HG03196 (cell line): ENCODE results near the gene CXXC5.
A peak's percentile ranks its signal among the peaks of the same experiment; 100 is the strongest.
"Not testable (repeated sequence)": the region's sequence is repeated elsewhere in the genome, so short reads cannot be mapped to it uniquely, and the experiment has no call there.

Experiments
- ATAC-seq: cut with Tn5 transposase; IDR thresholded peaks from one replicate; pipeline ENCODE4 v1.9.1; 2021; ENCODE audit not compliant: unreplicated experiment

Gene CXXC5

DNA sequence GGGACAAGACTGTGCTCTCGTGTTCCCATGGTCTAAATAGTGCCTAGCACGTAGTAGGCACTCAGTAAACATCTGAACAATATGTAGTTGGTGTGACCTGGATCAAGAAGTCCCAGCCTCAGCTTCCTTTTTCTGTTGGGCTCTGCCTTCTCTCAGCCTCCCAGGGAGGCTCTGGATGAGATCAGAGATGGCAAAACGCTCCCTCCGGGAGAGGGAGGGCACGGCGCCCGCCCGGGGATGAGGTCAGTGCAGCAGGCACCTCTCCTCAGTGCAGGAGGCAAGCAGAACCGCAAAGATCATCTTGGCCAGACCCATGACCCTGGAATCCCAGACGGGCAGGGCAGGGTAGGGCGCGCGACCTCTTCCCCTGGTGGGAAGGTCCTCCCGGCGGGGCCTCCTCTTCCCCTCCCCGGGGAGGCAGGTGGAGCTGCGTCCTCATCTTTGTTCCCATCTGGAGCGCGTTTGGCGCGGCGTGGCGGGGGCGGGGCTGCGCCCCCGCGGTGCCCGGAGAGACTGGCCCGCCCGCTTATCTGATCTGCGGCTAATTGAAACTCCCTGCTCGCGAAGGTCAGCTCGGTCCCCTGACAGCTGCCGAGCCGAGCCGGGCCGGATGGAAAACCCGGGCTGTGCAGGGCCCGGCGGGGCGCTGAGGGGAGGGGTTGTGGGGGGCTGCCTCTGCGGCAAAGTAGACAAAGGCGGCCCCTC lies 60.9 kb downstream of the CXXC5 start:
- no peak for ATAC-seq

GRCh38 chr5:139709582-139710318 lies 61.6 kb downstream of the CXXC5 start:
- ATAC-seq: no peak

DNA sequence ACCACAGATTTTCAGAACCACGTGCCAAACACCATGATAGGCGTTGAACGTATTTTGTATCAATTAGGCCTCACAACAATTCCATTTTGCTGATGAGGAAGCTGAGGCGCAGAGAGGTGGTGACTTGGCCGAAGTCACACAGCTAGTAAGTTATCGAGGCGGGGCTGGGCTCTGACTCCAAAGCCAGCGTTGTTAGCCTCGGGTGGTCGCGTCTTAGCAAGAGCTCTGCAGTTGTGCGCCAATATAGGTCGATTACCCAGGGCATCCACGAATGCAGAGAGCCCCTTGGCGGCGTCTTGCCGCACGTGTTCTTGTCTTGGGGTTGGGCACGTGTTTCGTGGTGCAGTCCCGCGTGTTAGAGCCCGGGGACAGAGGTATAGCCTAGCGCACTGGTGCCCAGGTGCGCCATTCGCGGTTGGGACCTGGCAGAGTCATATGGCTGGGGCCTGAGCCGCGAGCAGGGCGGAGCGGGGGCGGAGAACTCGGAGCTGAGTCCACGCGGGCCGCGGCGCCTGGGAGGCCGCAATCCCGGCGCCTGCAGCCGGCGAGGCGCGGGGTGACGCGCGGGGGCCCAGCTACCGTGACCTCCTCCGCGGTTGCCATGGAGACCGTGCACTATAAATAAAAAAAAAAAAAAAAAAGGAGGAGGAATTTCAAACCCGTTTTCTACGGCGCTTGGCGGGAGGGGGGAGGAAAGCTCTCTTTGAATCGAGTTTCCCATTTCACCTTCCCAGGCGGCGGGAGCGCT lies 62.3 kb downstream of the CXXC5 start:
- ATAC-seq: no peak

DNA sequence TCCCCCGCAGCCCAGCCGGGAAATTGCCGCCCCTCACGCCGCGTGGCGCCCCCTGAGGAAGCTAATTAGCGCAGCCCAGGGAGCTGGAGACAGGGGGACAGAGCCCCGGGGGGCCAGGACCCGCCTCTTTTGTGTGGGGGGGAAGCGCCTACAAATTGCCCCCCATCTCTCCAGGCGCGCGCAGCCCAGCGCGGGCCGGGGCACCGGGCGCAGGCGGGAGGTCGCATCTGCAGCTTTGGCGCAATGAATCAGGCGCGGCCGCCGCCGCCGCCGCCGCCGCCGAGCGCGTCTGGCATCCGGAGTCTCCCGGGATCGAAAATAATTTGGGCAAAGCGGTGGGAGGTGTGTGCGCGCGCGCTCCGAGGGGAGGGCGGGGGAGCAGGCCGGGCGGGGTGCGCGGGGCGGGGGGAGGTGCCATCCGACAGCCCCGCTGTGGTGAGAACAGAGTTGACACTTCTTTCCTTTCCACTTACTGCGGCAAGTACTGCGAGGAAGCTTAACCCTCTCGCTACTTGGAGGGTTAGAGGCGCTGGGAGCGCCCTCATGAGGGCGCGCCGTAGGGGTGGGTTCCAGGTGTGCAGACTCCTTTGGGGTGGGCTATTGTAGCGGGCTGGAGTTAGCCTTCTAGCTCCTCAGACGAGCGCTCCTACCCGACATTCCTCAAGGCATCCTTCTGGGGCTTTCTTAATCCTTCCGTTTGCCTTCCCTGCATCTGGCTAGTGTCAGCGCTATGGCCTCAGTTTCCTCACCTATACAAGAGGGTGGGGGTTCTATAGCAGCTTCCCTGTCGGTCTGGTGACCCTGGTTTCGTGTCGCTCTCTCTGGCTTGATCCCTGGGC lies 63.1 kb downstream of the CXXC5 start:
- ATAC-seq: peak; percentile 42

GRCh38 chr5:139711906-139712224 lies 63.7 kb downstream of the CXXC5 start:
- no peak for ATAC-seq

DNA sequence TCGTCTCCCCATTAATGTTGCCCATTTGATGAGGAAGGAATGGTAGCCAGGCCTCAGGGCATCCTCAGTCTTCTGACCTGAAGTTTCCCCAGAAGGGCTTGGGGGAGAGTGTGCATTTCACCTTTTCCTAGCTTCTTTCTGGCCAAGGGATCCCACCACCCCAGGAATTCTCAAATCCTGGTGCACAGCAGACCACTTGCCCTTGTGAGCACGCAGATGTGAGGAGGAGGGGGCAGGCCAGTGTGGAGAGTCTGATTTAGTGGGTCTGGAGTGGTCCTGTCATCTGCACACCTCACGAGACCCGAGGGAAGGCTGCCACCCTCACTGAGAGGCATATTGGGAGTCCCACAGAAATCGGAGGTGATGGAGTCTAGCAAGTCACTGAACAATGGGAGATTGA lies 64.3 kb downstream of the CXXC5 start:
- ATAC-seq: no peak

- ATAC-seq: not testable (repeated sequence)
Observed at GRCh38 chr5:139713898-139714297, 65.7 kb downstream of the CXXC5 start.

GRCh38 chr5:139717221-139717620 lies 69.1 kb downstream of the CXXC5 start:
- no peak for ATAC-seq

- not testable (repeated sequence) for ATAC-seq
Observed at GRCh38 chr5:139718403-139718802, 70.3 kb downstream of the CXXC5 start.

DNA sequence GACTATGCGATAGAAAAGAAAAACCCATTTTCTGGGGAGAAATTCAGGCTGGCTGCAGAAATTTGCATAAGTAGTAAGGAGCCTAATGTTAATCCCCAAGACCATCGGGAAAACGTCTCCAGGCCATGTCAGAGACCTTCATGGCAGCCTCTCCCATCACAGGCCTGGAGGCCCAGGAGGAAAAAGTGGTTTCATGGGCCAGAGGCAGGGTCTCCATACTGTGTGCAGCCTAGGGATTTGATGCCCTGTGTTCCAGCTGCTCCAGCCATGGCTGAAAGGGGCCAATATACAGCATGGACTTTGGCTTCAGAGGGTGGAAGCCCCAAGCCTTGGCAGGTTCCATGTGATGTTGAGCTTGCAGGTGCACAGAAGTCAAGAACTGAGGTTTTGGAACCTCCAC lies 71.8 kb downstream of the CXXC5 start:
- not testable (repeated sequence) for ATAC-seq

- ATAC-seq: no peak
Observed at GRCh38 chr5:139723986-139724587, 75.9 kb downstream of the CXXC5 start.

- ATAC-seq: no peak
Observed at GRCh38 chr5:139725073-139725830, 77.1 kb downstream of the CXXC5 start.

DNA sequence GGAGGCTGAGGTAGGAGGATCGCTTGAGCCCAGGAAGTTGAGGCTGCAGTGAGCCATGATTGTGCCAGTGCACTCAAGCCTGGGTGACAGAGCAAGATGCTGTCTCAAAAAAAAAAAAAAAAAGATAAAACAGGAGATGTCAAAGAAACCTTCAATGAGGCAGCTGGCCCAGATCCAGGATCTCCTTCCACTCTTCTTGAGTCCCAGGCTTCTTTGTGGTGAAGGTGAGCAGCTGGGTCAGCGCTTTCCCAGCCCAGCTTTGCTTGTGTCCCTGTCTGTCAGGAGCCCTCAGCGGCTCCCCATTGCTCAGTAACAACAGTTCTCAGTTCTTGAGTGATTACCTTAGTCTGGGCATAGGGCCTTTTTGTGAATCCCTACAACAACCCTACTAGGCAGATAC lies 78.1 kb downstream of the CXXC5 start:
- no peak for ATAC-seq

DNA sequence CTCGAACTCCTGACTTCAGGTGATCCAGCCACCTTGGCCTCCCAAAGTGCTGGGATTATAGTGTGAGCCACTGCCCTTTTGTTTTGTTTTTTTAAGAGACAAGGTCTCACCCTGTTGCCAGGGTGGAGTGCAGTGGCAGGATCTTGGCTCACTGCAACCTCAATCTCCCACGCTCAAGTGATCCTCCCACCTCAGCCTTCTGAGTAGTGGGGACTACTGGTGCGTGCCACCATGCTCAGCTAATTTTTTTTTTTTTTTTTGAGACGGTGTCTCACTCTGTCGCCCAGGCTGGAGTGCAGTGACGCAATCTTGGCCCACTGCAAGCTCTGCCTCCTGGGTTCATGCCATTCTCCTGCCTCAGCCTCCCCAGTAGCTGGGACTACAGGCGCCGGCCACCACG lies 79.5 kb downstream of the CXXC5 start:
- not testable (repeated sequence) for ATAC-seq

DNA sequence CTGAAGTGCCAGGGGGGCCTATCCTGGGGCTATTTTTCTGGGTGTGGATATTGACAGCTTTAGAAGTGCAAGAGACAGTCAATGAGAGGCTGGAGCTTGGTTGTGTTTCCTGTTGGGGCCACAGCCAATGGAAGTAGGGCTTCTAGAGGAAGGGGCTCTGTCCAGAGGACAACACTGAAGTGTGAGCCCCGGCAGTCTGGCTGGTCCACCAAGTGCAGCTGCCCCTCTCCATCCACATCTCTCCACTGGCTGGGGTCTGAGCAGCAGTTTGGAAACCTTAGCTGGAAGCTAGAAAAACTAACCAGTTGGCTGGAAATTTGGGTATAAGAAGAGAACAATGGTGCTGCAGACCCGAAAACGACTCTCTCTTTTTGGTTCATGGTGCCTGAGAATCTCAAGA lies 83.1 kb downstream of the CXXC5 start:
- no peak for ATAC-seq

- no peak for ATAC-seq
Observed at GRCh38 chr5:139732019-139732418, 83.9 kb downstream of the CXXC5 start.

DNA sequence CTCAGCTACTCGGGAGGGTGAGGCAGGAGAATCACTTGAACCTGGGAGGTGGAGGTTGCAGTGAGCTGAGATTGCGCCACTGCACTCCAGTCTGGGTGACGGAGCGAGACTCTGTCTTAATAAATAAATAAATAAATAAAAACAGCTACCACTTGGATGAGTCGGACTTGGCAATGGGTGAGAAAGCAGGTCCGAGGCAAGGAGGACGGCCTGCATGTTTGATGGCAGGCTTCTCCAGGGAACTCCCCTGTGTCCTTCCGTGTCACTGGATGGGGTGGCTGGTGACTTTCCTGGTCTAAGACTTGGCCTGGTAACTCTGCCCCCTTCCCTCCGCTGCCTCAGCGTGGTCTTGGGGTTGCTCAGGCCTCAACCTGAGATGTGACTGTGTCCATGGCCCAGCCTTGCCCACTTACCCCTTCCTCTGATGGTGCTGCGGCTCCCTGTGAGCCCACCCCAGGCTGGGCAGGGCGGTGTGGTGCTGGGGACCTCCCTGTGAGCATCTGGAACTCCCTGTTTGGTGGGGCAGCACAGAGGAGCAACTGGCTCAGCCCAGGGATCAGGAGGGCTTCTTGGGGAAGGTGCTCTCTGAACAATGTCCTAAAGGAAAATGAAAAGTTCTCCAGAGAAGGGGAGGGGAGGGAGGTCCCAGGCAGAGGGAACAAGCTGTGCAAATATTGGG lies 85.0 kb downstream of the CXXC5 start:
- ATAC-seq: no peak
